Right lobe of liver (tissue), 4 donors: ENCODE data around the gene CCDC8.

Experiments used
- POLR2A ChIP-seq: fragments of 450-650 bp; IDR thresholded peaks from one replicate; pipeline ENCODE4 v1.6.1; 2017; ENCODE audit warnings: antibody characterized with exemption, mild to moderate bottlenecking
- TF ChIP-seq, protein P1 (sequence below), 4 donors: fragments of 200-600 bp in 3 of 4; fragments of 450-650 bp in 1 of 4; IDR thresholded peaks; one replicate each; pipeline versions ENCODE4 v1.5.1 to v1.8.0; 2016 to 2022; ENCODE audit warnings: antibody characterized with exemption in 4 of 4, mild to moderate bottlenecking in 2 of 4
- donor health status: DM: no; HTN: no; CAD: no.
- donor health status: DM: no; HTN: no; CAD: no.
- donor health status: DM: no; HTN: yes; CAD: no.

DNA sequence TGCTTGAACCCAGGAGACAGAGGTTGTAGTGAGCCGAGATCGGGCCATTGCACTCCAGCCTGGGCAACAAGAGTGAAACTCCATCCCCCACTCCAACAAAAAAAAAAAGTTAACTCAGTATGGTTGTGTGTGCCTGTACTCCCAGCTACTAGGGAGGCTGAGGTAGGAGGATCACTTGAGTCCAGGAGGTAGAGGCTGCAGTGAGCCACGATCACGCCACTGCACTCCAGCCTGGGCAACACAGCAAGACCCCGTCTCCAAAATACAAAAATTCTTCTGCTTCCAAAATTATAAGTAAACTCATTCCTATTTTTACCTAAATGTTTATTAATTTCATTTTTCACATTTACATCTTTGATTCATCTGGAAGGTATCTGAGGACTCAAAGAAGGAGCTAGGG, 43.6 kb upstream of the CCDC8 start:
- TF ChIP-seq, protein P1, sequence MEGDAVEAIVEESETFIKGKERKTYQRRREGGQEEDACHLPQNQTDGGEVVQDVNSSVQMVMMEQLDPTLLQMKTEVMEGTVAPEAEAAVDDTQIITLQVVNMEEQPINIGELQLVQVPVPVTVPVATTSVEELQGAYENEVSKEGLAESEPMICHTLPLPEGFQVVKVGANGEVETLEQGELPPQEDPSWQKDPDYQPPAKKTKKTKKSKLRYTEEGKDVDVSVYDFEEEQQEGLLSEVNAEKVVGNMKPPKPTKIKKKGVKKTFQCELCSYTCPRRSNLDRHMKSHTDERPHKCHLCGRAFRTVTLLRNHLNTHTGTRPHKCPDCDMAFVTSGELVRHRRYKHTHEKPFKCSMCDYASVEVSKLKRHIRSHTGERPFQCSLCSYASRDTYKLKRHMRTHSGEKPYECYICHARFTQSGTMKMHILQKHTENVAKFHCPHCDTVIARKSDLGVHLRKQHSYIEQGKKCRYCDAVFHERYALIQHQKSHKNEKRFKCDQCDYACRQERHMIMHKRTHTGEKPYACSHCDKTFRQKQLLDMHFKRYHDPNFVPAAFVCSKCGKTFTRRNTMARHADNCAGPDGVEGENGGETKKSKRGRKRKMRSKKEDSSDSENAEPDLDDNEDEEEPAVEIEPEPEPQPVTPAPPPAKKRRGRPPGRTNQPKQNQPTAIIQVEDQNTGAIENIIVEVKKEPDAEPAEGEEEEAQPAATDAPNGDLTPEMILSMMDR (IDR thresholded peaks at IDR 0.05) = no peak
- TF ChIP-seq POLR2A = no peak
